Chondrocyte (in vitro differentiated cells): ENCODE results near the gene ITPR2. TPM values are rescaled to one million over a fixed set of nuclear protein-coding genes. Genes with fewer than 3 reads are reported as not detected.
A peak's percentile ranks its signal among the peaks of the same experiment; 100 is the strongest.
"Not testable (repeated sequence)": the region's sequence is repeated elsewhere in the genome, so short reads cannot be mapped to it uniquely, and the experiment has no call there.

Source experiments
- DNase-seq: peaks from one replicate; pipeline ENCODE4 v3.0.0; 2021; ENCODE audit warnings: mixed read lengths, low spot score
- H3K27ac Mint-ChIP-seq: one replicate; pipeline ENCODE4 v1.8.0; 2021; ENCODE audit warnings: mild to moderate bottlenecking, moderate library complexity, mixed read lengths; ENCODE audit not compliant: unreplicated experiment
- H3K27me3 Mint-ChIP-seq: 2 replicates; pipeline ENCODE4 v1.8.0; 2021; ENCODE audit warnings: low read depth, mixed read lengths
- H3K36me3 Mint-ChIP-seq: 2 replicates; pipeline ENCODE4 v1.8.0; 2021; ENCODE audit warnings: low read depth, mixed read lengths
- H3K4me1 Mint-ChIP-seq: 2 replicates; pipeline ENCODE4 v1.8.0; 2021; ENCODE audit warnings: low read depth, mild to moderate bottlenecking, mixed read lengths
- H3K4me3 Mint-ChIP-seq: one replicate; pipeline ENCODE4 v1.8.0; 2021; ENCODE audit warnings: mild to moderate bottlenecking, moderate library complexity, mixed read lengths; ENCODE audit not compliant: unreplicated experiment
- H3K9me3 Mint-ChIP-seq: 2 replicates; pipeline ENCODE4 v1.8.0; 2021; ENCODE audit warnings: low read depth, mixed read lengths
- CTCF ChIP-seq: fragments of 200-600 bp; sonication (generic); IDR thresholded peaks from 2 replicates; pipeline ENCODE4 v1.5.0; 2021; ENCODE audit warnings: antibody characterized with exemption, mild to moderate bottlenecking, moderate library complexity
- total RNA-seq: library from RNA; stranded (reverse); gene quantifications from 3 replicates; pipeline ENCODE4 v1.2.1, GENCODE V29; 2021

ITPR2 gene
- total RNA-seq, 1 donor from 2014 or later, result 18.7 TPM

- H3K27me3 Mint-ChIP-seq, result no peaks in the 10 kb centered on the region
- peaks cover 54% of the 10 kb centered on the region for H3K4me1 Mint-ChIP-seq
- DNase-seq, result no peak
- TF ChIP-seq CTCF, result no peak
- peaks cover 2% of the 10 kb centered on the region for H3K36me3 Mint-ChIP-seq
- no peaks in the 10 kb centered on the region for H3K9me3 Mint-ChIP-seq
- no peak overlapping the region for H3K4me3 Mint-ChIP-seq
- H3K27ac Mint-ChIP-seq, result peak overlapping the region; percentile 49
Observed at GRCh38 chr12:26790645-26790994, 42.4 kb downstream of the ITPR2 start.

GRCh38 chr12:26789731-26790644 lies 43.0 kb downstream of the ITPR2 start:
- no peaks in the 10 kb centered on the region for H3K27me3 Mint-ChIP-seq
- no peak for TF ChIP-seq CTCF
- H3K9me3 Mint-ChIP-seq, result no peaks in the 10 kb centered on the region
- H3K4me3 Mint-ChIP-seq, result no peak overlapping the region
- H3K27ac Mint-ChIP-seq, result peak overlapping the region; percentile 49
- peaks cover 54% of the 10 kb centered on the region for H3K4me1 Mint-ChIP-seq
- peaks cover 2% of the 10 kb centered on the region for H3K36me3 Mint-ChIP-seq
- no peak for DNase-seq

GRCh38 chr12:26786865-26787514 lies 46.0 kb downstream of the ITPR2 start:
- DNase-seq, result no peak
- no peak for TF ChIP-seq CTCF
- Mint-ChIP-seq H3K4me3 (no peak overlapping the region), H3K9me3 (no peaks in the 10 kb centered on the region), H3K27me3 (no peaks in the 10 kb centered on the region), H3K4me1 (peaks cover 53% of the 10 kb centered on the region), H3K27ac (peak overlapping the region; percentile 73), H3K36me3 (no peaks in the 10 kb centered on the region)

GRCh38 chr12:26786491-26786864 lies 46.5 kb downstream of the ITPR2 start:
- Mint-ChIP-seq H3K36me3 (no peaks in the 10 kb centered on the region), H3K4me3 (no peak overlapping the region), H3K27me3 (no peaks in the 10 kb centered on the region), H3K4me1 (peaks cover 48% of the 10 kb centered on the region), H3K9me3 (no peaks in the 10 kb centered on the region), H3K27ac (peak overlapping the region; percentile 73)
- no peak for DNase-seq
- TF ChIP-seq CTCF, result no peak

GRCh38 chr12:26783816-26784379 lies 49.1 kb downstream of the ITPR2 start:
- not testable (repeated sequence) for H3K4me3 Mint-ChIP-seq, H3K9me3 Mint-ChIP-seq, H3K27ac Mint-ChIP-seq, DNase-seq, H3K27me3 Mint-ChIP-seq, H3K36me3 Mint-ChIP-seq
- peaks cover 24% of the 10 kb centered on the region for H3K4me1 Mint-ChIP-seq
